Ovary (tissue), 9 donors: ENCODE data around the gene NGEF. TPM values are rescaled to one million over a fixed set of nuclear protein-coding genes. Genes with fewer than 3 reads are reported as not detected.

Source experiments
- DNase-seq, 5 donors: peaks; one replicate each; pipeline ENCODE4 v3.0.0-alpha.2; 2019 to 2020
- H3K27ac ChIP-seq, 2 donors: fragments of 200-600 bp; one replicate each; pipeline versions ENCODE4 v1.5.1 to v1.8.0; 2019 to 2022
- H3K27me3 ChIP-seq: fragments of 200-600 bp; one replicate; pipeline ENCODE4 v1.8.0; 2022
- H3K36me3 ChIP-seq: fragments of 200-600 bp; sonication (generic); one replicate; pipeline ENCODE4 v1.5.1; 2019
- H3K4me1 ChIP-seq: one replicate; pipeline ENCODE4 v1.8.1; 2013; ENCODE audit warnings: mild to moderate bottlenecking, moderate library complexity; ENCODE audit not compliant: insufficient read depth
- H3K4me3 ChIP-seq: fragments of 200-600 bp; sonication (generic); one replicate; pipeline ENCODE4 v1.5.1; 2017
- H3K9me3 ChIP-seq, 2 donors: fragments of 200-600 bp in 1 of 2; sonication (generic) in 1 of 2; one replicate each; pipeline versions ENCODE4 v1.5.1 to v1.8.1; 2013 to 2019; ENCODE audit warnings: mild to moderate bottlenecking in 1 of 2, moderate library complexity in 1 of 2
- EP300 ChIP-seq: sonication (generic); formaldehyde crosslinking; IDR thresholded peaks from one replicate; pipeline ENCODE4 v1.6.1; 2017; ENCODE audit warnings: antibody characterized with exemption
- POLR2A ChIP-seq: fragments of 450-650 bp; IDR thresholded peaks from one replicate; pipeline ENCODE4 v1.6.1; 2017; ENCODE audit warnings: antibody characterized with exemption, mild to moderate bottlenecking, moderate library complexity
- WGBS, 3 donors: extraction: QIAGEN DNeasy Blood & Tissue Kit in 1 of 3; methylation state at CpG; one replicate each; pipeline versions ENCODE4 v1.1.5 to v1.1.7; 2013 to 2017; 5-methylcytosine and 5-hydroxymethylcytosine counted together
- intact Hi-C, 4 donors: fragments of 100-400 bp; cut with DNase I; formaldehyde crosslinking; loops; one replicate each; pipeline versions ENCODE4 v1.11.0 to v1.15.1; 2022 to 2023
- polyA plus RNA-seq, 2 donors: library from polyadenylated mRNA; stranded (reverse); fragments of 200-250 nt in 1 of 2; fragments of 350-450 nt in 1 of 2; fragmentation: Illumina TruSeq in 1 of 2; extraction: RNeasy Lipid Tissue Mini Kit (QIAGEN cat#74804) in 1 of 2; gene quantifications; one replicate each; pipeline ENCODE4 v1.2.3, GENCODE V29; 2013 to 2014
- total RNA-seq, 7 donors: library from RNA; depleted of rRNA in 2 of 7; stranded (reverse); fragments of >200 nt in 2 of 7; fragmentation: NEBNext Ultra II Directional in 3 of 7; extraction: Animal tissue kit (Norgen Biotek cat#: 25700) in 3 of 7; gene quantifications; one replicate each; pipeline versions ENCODE4 v1.1.0 to v1.2.4, GENCODE V29; 2016 to 2023
- TF ChIP-seq, protein P1 (sequence below), 3 donors: fragments of 450-650 bp in 2 of 3; fragments of 200-600 bp in 1 of 3; IDR thresholded peaks; one replicate each; pipeline versions ENCODE4 v1.5.1 to v1.8.0; 2016 to 2022; ENCODE audit warnings: antibody characterized with exemption in 3 of 3, mild to moderate bottlenecking in 1 of 3
- donor health status: DM: no; HTN: no; CAD: no; lungs with moderate emphysema.
- donor health status: DM: no; HTN: no; CAD: no.
- donor health status: Bipolar disorder and iron deficiency.
- donor health status: DM: yes; HTN: yes; CAD: no.
- donor health status: DM: no; HTN: no; CAD: no.
- donor health status: DM: yes; HTN: yes; CAD: no.

NGEF gene
- total and polyA plus RNA-seq, 9 donors = 0.18 to 3.1 (median 0.80) TPM

DNA sequence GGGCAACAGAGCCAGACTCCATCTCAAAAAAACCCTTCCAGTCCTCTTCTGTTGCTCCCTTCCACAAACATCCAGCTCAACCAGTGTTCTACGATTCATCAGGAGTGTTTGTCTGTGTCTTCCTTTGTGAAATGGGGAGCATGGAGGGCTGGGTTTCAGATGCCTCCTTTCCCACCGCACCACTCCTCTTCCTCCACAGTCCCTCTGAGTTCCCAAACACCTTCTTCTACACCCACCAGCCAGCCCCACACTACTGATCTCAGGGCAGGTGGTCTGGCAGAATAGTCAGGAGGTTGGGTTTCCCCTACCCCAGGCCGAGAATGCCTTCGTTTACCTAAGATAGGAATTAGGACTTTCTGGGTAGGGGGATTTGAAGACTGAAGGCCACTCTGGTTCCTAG is 36.9 kb downstream of the NGEF start:
- intact Hi-C loops = no loop called here
- Histone ChIP-seq H3K9me3 (no peaks in the 10 kb centered on the region), H3K4me3 (no peak overlapping the region), H3K36me3 (no peaks in the 10 kb centered on the region), H3K27me3 (no peaks in the 10 kb centered on the region), H3K4me1 (no peaks in the 10 kb centered on the region), H3K27ac (no peak overlapping the region)
- 86 to 95% (median 89%) methylated on average over 4 of the region's 4 CpGs for WGBS, 3 donors
- no peak for DNase-seq
- TF ChIP-seq POLR2A (no peak), EP300 (no peak)
- TF ChIP-seq, protein P1, sequence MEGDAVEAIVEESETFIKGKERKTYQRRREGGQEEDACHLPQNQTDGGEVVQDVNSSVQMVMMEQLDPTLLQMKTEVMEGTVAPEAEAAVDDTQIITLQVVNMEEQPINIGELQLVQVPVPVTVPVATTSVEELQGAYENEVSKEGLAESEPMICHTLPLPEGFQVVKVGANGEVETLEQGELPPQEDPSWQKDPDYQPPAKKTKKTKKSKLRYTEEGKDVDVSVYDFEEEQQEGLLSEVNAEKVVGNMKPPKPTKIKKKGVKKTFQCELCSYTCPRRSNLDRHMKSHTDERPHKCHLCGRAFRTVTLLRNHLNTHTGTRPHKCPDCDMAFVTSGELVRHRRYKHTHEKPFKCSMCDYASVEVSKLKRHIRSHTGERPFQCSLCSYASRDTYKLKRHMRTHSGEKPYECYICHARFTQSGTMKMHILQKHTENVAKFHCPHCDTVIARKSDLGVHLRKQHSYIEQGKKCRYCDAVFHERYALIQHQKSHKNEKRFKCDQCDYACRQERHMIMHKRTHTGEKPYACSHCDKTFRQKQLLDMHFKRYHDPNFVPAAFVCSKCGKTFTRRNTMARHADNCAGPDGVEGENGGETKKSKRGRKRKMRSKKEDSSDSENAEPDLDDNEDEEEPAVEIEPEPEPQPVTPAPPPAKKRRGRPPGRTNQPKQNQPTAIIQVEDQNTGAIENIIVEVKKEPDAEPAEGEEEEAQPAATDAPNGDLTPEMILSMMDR (IDR thresholded peaks at IDR 0.05) = no peak

DNA sequence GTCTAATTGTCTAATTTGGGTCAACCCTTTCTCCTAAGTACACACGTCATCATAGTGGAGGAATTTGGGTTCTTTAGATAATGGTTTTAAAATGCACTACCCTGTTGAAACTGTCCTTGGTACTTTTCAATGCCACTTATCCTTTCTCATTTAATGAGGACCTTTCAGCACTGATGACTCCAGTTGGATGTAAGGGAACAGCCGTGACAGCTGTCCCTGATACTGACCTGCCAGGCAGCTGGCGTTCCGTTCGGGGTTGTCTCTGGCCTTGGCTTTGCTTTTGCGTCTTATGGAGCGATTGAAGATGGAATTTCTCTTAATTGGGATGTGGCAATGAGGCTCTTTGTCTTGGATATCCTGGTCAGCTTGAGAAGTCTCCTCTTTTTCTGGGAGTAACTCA is 38.7 kb downstream of the NGEF start:
- DNase-seq = no peak
- intact Hi-C loops = loop anchor here in 1 of 4 donors (5.0 kb wide), 1 partner anchor 1858 kb away; no protein-coding TSS in a partner anchor
- H3K36me3 ChIP-seq = no peaks in the 10 kb centered on the region

DNA sequence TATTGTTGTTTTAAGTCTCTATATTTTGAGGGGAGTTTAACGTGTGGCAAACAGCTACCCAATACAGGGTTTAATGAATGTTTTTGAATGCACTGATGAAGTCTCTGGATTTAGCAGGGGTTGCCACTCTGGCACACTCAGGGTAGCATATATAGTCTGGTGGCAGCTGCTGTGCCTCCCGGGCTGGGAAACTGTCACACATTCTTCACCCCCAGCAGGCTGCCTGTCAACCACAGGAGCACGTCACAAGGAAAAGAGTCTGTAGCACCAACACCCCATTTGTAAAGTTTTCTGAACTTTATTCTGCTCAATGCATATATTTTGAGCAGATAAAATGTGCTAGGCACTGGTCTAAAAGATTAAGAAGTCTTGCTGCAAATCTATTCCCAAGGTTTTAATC is 39.3 kb downstream of the NGEF start:
- TF ChIP-seq POLR2A (no peak), EP300 (no peak)
- TF ChIP-seq, protein P1 (IDR thresholded peaks at IDR 0.05) = no peak
- no peak overlapping the region for H3K27ac ChIP-seq
- intact Hi-C loops = loop anchor here in 1 of 4 donors (5.0 kb wide), 1 partner anchor 1859 kb away; no protein-coding TSS in a partner anchor
- no peaks in the 10 kb centered on the region for H3K27me3 ChIP-seq
- no peak for DNase-seq
- H3K4me3 ChIP-seq = no peak overlapping the region
- no peaks in the 10 kb centered on the region for H3K36me3 ChIP-seq
- H3K9me3 ChIP-seq = no peaks in the 10 kb centered on the region
- no peaks in the 10 kb centered on the region for H3K4me1 ChIP-seq
- WGBS, 3 donors = 76 to 81% (median 78%) methylated on average over 3 of the region's 3 CpGs

More for the DNA sequence above, 38.7 kb downstream of the NGEF start:
- H3K9me3 ChIP-seq = no peaks in the 10 kb centered on the region
- no peak overlapping the region for H3K4me3 ChIP-seq
- TF ChIP-seq, protein P1 (IDR thresholded peaks at IDR 0.05) = no peak
- no peak for TF ChIP-seq EP300
- TF ChIP-seq POLR2A = no peak
- 32 to 53% (median 33%) methylated on average over 7 of the region's 7 CpGs for WGBS, 3 donors
- no peak overlapping the region for H3K27ac ChIP-seq
- no peaks in the 10 kb centered on the region for H3K4me1 ChIP-seq
- H3K27me3 ChIP-seq = no peaks in the 10 kb centered on the region

DNA sequence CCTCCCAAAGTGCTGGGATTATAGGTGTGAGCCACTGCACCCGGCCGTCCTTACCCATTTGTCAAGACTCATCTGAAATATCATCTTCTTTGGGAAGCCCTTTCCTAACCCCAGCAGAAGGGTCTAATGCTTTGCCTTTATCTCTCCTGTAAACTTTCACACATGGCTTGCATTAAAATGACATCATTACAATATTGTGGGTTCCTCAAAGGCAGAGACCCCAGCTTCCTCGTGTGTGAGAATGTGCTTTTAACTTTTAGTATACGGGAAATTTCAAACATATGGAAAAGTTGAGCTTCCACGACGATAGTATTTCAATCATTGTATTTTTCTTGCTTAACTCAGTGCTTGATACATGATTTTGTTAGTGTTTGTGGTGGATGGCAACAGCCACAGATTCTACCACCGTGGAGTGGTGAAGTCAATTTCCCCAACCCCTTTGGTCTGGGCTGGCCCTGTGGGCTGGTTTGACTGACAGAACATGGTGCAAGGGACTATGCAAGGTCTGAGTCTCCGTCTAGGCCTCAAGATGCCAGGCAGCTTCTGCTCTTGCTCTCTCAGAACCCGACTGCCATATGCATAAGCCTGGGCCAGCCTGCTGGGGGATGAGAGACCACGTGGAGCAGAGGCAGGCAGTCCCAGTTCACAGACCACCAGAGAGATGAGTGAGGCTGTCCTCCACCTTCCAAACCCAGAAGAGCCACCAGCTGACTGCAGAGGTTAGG is 39.9 kb downstream of the NGEF start:
- DNase-seq = no peak
- H3K9me3 ChIP-seq = no peaks in the 10 kb centered on the region
- H3K4me1 ChIP-seq = no peaks in the 10 kb centered on the region
- TF ChIP-seq, protein P1 (IDR thresholded peaks at IDR 0.05) = no peak
- no peak for TF ChIP-seq EP300
- no peak for TF ChIP-seq POLR2A
- H3K27ac ChIP-seq = no peak overlapping the region
- H3K4me3 ChIP-seq = no peak overlapping the region
- H3K36me3 ChIP-seq = no peaks in the 10 kb centered on the region
- 74 to 77% (median 77%) methylated on average over 10 of the region's 10 CpGs for WGBS, 3 donors
- intact Hi-C loops = loop anchor here in 1 of 4 donors (5.0 kb wide), 1 partner anchor 1859 kb away; no protein-coding TSS in a partner anchor
- no peaks in the 10 kb centered on the region for H3K27me3 ChIP-seq
